ENCODE measurements around the gene SLC25A45.
A peak's percentile ranks its signal among the peaks of the same experiment; 100 is the strongest.

Gene SLC25A45

DNA sequence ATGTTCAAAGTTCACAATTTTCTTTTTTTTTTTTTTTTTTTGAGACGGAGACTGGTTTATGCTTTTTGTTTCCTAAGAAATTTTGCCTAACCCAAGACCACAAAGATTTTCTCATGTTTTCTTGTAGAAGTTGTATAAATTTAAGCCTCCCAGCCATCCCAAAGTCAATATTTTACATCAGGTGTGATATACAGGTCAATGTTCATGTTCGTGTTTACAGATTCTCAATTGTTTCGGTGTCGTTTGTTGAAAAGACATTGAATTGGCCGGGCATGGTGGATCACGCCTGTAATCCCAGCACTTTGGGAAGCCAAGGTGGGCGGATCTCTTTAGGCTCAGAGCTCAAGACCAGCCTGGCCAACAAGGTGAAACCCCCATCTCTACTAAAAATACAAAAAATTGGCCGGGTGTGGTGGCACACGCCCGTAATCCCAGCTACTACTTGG is 19.4 kb upstream of the SLC25A45 start:
- no peaks in the 10 kb centered on the region for H3K9me3 Mint-ChIP-seq
- H3K36me3 Mint-ChIP-seq (ENCODE audit: low read depth) = peaks cover 24% of the 10 kb centered on the region
- no peak overlapping the region for H3K27ac Mint-ChIP-seq
- H3K27me3 Mint-ChIP-seq (ENCODE audit: low read depth) = no peaks in the 10 kb centered on the region
- H3K4me3 Mint-ChIP-seq = no peak overlapping the region
- H3K4me1 Mint-ChIP-seq (ENCODE audit: low read depth) = peaks cover 8% of the 10 kb centered on the region

DNA sequence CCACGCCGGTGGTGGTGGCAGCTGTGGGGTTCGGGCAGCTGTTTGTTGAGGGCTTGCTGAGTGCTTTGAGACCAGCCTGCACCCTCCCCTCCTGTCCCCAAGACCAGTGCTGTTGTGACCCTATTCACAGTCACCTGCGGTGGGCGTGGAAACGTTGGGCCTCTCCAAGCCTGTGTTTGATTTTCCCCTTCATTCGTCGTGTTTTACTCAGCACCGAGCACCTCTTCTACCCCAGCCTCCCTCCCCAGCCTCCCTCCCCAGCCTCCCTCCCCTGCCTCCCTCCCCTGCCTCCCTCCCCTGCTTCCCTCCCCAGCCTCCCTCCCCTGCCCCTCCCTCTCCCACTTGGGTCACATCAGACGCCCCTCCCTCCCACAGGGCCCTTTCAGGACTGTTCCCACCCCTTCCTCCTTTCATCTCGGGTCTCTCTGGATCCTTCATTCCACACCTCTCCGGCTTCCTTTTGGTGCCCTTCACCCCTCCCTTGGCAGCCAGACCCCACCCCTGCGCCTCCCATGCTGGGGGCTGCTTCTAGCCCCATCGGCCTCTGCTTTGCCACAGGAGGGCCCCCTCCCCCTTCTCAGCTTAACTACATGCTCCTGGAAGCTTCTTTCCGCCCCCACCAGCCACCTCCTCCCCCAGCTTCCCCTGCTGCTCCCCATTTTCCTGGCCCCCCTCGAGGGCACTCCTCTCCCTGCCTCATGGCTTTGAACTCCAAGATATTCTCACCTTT is 18.8 kb upstream of the SLC25A45 start:
- Mint-ChIP-seq H3K27me3 (ENCODE audit: low read depth) (no peaks in the 10 kb centered on the region), H3K36me3 (ENCODE audit: low read depth) (peaks cover 24% of the 10 kb centered on the region), H3K27ac (no peak overlapping the region), H3K4me3 (no peak overlapping the region), H3K9me3 (no peaks in the 10 kb centered on the region), H3K4me1 (ENCODE audit: low read depth) (peaks cover 8% of the 10 kb centered on the region)

DNA sequence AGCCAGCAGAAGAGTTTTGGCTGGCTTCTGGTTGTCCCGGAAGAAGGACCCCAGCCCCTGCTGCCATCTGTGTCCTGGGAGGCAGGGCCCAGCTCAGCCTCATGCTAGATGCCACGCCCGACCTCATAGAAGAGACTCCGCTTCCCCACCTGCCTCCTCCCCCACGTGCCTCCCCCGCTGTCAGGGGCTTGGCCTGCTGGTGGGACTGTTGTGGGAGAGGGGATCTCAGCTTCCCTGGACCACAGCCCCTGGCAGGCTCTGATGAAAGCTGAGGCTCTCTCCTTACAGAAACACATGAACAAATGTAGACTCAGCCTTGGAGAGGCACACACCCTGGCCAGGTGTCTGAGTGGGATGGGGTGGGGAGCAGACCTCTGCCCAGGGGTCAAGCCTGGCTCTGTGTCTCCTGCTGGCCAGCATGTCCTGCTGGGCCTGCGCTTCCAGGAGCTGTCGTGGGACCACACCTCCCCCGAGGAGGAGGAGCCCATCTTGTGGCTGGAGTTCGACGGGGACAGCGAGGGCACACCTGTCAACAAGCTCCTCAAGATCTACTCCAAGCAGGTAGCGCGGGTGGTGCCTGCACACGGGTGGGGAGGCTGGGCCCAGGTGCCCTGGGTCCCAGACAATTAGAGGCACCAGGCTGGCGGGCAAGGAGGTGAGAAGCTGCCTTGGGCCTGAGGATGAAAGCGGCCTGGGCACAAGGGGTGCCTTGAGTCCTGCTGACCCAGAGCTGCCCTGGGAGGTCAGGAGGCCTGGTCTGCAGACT is 18.0 kb upstream of the SLC25A45 start:
- no peak overlapping the region for H3K4me3 Mint-ChIP-seq
- H3K27me3 Mint-ChIP-seq (ENCODE audit: low read depth) = no peaks in the 10 kb centered on the region
- H3K4me1 Mint-ChIP-seq (ENCODE audit: low read depth) = peaks cover 8% of the 10 kb centered on the region
- no peaks in the 10 kb centered on the region for H3K9me3 Mint-ChIP-seq
- peaks cover 26% of the 10 kb centered on the region for H3K36me3 Mint-ChIP-seq (ENCODE audit: low read depth)
- H3K27ac Mint-ChIP-seq = no peak overlapping the region

DNA sequence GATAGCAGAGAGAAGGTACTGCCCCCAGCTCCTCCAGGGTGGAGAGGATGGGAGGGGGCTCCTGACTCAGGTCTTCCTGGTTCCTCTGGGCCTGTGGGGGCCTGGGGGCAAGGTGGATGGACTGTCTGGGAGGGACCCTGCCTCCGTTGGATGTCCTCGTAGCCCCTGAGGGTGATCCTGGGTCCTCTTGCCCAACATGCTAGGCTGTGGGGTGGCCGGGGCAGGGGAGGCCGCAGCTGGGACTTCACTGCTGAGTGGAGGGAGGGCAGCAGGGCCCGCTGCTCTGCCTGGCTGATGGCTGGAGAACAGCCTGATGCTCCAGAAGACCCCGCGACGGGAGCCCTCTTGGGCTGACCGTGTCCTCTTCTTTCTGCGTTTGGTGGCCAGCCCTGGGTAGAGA is 17.4 kb upstream of the SLC25A45 start:
- H3K27me3 Mint-ChIP-seq (ENCODE audit: low read depth) = no peaks in the 10 kb centered on the region
- no peaks in the 10 kb centered on the region for H3K9me3 Mint-ChIP-seq
- H3K27ac Mint-ChIP-seq = no peak overlapping the region
- no peak overlapping the region for H3K4me3 Mint-ChIP-seq
- peaks cover 24% of the 10 kb centered on the region for H3K36me3 Mint-ChIP-seq (ENCODE audit: low read depth)
- peaks cover 8% of the 10 kb centered on the region for H3K4me1 Mint-ChIP-seq (ENCODE audit: low read depth)

DNA sequence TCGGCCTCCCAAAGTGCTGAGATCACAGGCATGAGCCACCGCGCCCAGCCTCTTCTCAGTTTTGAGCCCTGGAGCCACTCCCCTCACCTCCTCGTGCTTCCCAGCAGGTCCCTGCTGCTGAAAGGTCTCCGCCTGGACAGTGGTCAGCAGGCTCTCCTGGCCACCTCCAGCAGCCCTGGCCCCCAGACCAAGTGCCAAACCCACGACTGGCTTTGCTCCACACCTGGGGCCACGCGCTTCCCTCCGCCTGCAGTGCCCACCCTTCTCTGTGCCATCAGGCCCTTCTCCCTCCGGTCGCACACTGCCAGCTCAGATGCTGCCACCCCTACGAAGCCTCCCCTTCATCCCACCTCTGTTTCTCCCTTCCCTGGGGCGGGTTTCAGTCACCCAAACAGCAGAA is 16.8 kb upstream of the SLC25A45 start:
- no peak overlapping the region for H3K4me3 Mint-ChIP-seq
- H3K4me1 Mint-ChIP-seq (ENCODE audit: low read depth) = peaks cover 8% of the 10 kb centered on the region
- no peak overlapping the region for H3K27ac Mint-ChIP-seq
- H3K36me3 Mint-ChIP-seq (ENCODE audit: low read depth) = peaks cover 24% of the 10 kb centered on the region
- H3K9me3 Mint-ChIP-seq = no peaks in the 10 kb centered on the region
- no peaks in the 10 kb centered on the region for H3K27me3 Mint-ChIP-seq (ENCODE audit: low read depth)

DNA sequence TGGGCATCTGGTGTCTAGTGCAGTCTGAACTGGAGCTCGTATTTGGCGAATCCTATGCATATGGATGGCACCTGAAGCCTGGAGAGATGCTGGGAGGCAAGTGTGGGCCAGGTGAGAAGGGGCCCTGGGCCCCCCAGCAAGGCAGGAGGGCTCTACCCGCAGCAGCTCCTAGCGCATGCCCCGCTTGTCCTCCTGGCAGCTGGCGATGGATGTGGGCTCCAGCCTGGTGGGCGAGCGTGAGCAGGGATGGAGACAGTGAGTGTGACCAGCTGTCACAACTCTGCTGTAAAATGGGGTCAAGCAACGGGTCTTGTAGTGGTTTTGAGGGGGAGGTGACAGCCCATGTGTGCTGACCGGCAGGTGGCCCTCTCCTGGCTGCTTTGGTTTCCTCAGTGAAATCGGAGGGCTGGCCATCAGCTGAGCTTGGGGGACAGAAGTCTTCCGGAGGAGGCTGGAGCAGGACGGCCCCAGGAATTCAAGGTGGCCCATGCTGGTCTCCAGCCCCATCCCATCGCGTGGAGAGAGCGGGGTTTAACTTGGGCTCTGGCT is 16.0 kb upstream of the SLC25A45 start:
- H3K27me3 Mint-ChIP-seq (ENCODE audit: low read depth) = no peaks in the 10 kb centered on the region
- H3K9me3 Mint-ChIP-seq = no peaks in the 10 kb centered on the region
- peaks cover 24% of the 10 kb centered on the region for H3K36me3 Mint-ChIP-seq (ENCODE audit: low read depth)
- H3K4me3 Mint-ChIP-seq = no peak overlapping the region
- no peak overlapping the region for H3K27ac Mint-ChIP-seq
- peaks cover 6% of the 10 kb centered on the region for H3K4me1 Mint-ChIP-seq (ENCODE audit: low read depth)

DNA sequence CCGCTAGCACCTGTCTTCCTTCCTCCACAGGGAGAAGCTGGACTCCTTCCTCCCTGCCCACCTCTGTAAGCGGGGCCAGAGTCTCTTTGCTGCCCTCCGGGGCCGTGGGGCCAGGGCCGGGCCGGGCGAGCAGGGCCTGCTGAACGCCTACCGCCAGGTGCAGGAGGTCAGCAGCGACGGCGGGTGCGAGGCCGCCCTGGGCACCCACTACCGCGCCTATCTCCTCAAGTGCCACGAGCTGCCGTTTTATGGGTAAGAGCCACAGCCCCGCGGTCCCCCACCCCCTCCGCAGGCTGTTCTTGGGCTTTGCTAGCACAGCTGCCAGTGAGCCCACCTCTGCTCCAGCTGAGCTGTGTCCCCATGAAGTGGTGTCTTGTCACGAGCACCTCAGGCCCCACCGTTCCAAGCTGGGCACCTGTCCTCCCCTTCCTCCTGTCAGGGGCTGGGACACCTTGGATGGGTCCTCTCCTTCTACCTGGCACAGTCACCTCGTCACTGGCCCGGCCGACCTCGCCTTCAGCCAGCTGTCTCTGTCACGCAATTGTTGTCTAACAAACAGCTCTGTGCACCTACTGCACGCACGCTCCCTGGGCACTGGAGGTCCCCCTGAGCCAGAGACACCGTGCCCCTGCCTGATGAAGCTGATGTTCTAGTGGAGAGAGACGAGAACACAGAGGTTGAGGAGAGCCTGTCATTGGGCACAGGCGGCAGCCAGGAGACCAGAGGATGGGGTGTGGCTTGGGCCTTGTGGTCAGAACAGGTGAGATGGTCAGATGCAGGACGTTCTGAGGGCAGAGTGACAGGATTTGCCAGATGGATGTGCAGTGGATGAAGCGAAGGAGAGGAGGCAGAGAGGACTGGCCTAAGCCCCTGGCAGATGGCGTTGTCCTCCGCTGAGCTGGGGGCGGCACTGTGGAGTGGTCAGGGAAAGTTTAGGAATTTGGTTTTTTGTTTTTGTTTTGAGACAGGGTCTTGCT is 14.6 kb upstream of the SLC25A45 start:
- Mint-ChIP-seq H3K9me3 (no peaks in the 10 kb centered on the region), H3K36me3 (ENCODE audit: low read depth) (peaks cover 24% of the 10 kb centered on the region), H3K27ac (peak overlapping the region; percentile 1), H3K4me1 (ENCODE audit: low read depth) (peaks cover 5% of the 10 kb centered on the region), H3K27me3 (ENCODE audit: low read depth) (no peaks in the 10 kb centered on the region), H3K4me3 (no peak overlapping the region)

DNA sequence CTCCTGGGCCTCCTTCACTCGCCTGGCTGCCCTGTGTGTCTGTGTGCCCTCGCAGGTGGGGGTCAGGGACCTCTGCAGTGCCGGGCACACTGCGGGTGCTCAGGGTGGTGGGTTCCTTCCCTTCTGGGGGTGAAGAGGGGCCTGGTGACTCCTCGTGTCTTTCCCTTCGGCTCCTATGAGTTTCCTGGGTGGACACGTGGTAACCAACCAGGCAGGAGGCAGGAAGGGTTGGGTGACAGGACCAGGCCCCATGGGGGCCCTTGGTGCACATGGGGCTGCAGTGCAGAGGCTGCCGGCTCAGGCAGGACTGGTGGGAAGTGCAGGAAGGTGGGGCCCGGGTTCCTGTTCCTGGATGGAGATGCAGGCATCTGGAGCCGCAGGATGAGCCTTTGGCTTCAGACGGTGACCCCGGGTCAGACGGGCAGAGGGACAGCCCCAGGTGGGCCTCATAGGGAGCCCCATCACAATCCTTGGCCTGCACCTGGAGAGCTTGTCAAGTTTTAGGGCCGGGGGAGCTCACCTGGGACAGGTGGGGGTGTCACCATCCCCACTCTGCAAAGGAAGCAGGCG is 13.6 kb upstream of the SLC25A45 start:
- Mint-ChIP-seq H3K36me3 (ENCODE audit: low read depth) (peaks cover 23% of the 10 kb centered on the region), H3K4me1 (ENCODE audit: low read depth) (peaks cover 2% of the 10 kb centered on the region), H3K27ac (no peak overlapping the region), H3K4me3 (no peak overlapping the region), H3K9me3 (no peaks in the 10 kb centered on the region), H3K27me3 (ENCODE audit: low read depth) (no peaks in the 10 kb centered on the region)

DNA sequence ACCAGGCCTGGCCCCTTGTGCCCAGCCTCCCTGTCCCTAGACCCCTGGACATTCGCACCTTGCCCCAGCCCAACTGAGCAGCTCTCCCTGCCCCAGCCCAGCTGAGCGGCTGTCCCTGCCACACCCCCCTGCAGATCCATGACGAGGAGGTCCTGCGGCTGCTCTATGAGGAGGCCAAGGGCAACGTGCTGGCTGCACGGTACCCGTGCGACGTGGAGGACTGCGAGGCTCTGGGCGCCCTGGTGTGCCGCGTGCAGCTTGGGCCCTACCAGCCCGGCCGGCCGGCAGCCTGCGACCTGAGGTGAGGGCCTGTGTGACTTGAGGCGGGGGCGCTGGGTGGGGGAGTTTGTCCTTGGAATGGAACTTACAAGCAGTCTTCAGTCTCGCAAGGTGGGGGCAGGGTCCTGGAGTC is 11.7 kb upstream of the SLC25A45 start:
- Mint-ChIP-seq H3K36me3 (ENCODE audit: low read depth) (peaks cover 20% of the 10 kb centered on the region), H3K27me3 (ENCODE audit: low read depth) (no peaks in the 10 kb centered on the region), H3K9me3 (no peaks in the 10 kb centered on the region), H3K27ac (no peak overlapping the region), H3K4me3 (no peak overlapping the region), H3K4me1 (ENCODE audit: low read depth) (peaks cover 10% of the 10 kb centered on the region)

DNA sequence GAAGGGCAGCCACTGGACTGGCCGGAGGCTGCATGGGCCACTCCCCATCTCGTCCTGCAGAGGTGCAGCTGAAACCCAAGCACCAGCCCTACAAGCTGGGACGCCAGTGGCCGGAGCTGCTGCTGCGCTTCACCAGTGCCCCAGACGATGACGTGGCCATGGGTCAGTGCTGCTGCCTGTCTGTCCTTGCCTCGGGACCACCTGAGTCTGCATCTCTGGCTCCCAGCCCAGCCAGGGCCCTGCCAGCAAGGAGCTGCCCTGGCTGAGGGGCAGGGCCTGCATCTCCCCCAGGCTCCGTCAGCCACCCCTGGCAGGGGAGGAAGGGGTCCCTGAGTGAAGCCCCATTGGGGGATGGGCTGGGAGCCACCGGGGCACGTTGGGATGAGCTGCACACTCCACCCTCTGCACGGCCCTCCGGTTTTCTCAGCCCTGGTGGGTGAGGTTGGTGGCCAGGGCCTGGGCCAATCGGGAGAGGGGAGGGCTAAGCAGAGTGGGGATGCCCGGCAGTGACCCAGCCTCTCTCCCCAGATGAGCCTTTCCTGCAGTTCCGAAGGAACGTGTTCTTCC is 11.2 kb upstream of the SLC25A45 start:
- Mint-ChIP-seq H3K4me3 (no peak overlapping the region), H3K27me3 (ENCODE audit: low read depth) (no peaks in the 10 kb centered on the region), H3K4me1 (ENCODE audit: low read depth) (peaks cover 15% of the 10 kb centered on the region), H3K27ac (no peak overlapping the region), H3K36me3 (ENCODE audit: low read depth) (peaks cover 21% of the 10 kb centered on the region), H3K9me3 (no peaks in the 10 kb centered on the region)

DNA sequence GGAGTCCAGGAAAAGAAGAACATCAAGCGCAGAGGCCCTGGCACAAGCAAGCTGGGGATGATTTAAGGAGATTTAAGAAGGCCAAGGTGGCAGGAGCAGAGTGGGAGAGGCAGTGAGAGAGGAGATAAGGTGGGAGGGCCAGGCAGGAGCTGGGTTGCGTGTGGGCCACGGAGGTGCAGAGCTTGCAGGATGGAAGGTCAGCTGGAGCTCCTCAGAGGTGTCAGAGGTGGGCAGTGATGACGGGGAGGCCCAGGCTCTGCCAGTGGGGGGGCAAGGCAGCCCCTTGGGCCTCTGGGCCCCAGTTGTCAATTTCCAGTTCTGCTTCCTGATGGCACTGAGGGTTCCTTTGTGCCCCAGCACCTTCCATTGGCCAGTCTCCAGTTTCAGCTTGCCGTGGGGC is 10.5 kb upstream of the SLC25A45 start:
- Mint-ChIP-seq H3K4me3 (no peak overlapping the region), H3K9me3 (no peaks in the 10 kb centered on the region), H3K27ac (no peak overlapping the region), H3K4me1 (ENCODE audit: low read depth) (peaks cover 20% of the 10 kb centered on the region), H3K36me3 (ENCODE audit: low read depth) (peaks cover 17% of the 10 kb centered on the region), H3K27me3 (ENCODE audit: low read depth) (no peaks in the 10 kb centered on the region)

DNA sequence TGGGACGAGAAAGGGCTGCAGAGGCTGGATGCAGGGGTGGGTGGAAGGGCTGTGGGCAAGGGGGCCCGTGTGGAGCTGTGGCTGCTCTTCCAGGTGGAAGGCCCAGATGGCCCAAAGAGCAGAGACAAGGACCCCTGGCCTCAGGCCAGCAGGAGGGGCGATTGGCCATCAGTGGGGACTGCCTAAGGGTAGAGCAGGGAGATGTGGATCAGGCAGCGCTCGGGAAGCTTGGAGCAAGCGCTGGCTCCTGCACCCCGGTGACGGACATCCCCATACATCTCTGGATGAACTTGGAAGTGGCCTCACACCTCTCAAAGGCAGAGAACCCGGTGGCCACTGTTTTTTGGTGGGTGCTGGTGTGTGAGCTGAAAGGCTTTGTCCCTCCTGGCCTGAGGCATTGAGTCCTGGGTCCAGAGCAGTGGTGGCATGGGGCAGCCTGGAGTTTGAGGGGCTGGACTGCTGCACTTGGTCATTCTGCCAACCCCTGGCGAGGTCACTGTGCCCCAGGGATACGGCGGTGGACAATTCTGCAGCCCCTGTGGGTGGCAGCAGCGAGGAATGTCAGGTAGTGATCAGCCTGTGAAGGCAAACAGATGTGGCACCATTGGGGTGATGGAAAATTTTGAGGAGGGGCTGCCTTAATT is 9.9 kb upstream of the SLC25A45 start:
- peaks cover 14% of the 10 kb centered on the region for H3K36me3 Mint-ChIP-seq (ENCODE audit: low read depth)
- no peaks in the 10 kb centered on the region for H3K9me3 Mint-ChIP-seq
- H3K4me3 Mint-ChIP-seq = no peak overlapping the region
- H3K4me1 Mint-ChIP-seq (ENCODE audit: low read depth) = peaks cover 20% of the 10 kb centered on the region
- no peak overlapping the region for H3K27ac Mint-ChIP-seq
- no peaks in the 10 kb centered on the region for H3K27me3 Mint-ChIP-seq (ENCODE audit: low read depth)

DNA sequence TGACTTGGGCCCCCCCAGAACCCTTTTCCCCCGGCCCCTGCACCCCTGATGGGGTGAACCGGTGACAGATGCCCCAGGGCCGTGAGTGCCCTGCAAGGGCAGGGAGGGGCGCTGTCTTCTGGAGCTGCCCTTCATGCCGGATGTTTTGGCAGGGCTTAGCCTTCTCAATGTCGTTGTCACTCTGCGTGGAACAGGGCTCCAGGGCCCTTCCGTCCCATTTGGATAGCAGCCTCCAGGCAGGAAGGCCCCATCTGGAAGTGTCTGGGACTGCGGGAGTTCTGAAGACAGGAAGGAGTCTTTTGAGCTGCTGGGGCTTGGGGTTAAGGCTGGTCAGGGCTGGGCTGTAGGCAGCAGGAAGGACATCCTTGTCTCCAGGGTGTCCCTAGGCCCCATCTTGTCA is 8.6 kb upstream of the SLC25A45 start:
- peaks cover 20% of the 10 kb centered on the region for H3K4me1 Mint-ChIP-seq (ENCODE audit: low read depth)
- H3K4me3 Mint-ChIP-seq = no peak overlapping the region
- H3K36me3 Mint-ChIP-seq (ENCODE audit: low read depth) = peaks cover 11% of the 10 kb centered on the region
- H3K9me3 Mint-ChIP-seq = no peaks in the 10 kb centered on the region
- no peaks in the 10 kb centered on the region for H3K27me3 Mint-ChIP-seq (ENCODE audit: low read depth)
- no peak overlapping the region for H3K27ac Mint-ChIP-seq

Measured in T-helper 1 cell treated with Interleukin-12 subunit alpha and Interleukin-12 subunit beta and Interleukin-4 antibody, amounts not matched to agents 30 μg/mL and 1 μg/mL, for 36 hours (primary cell).